SK-N-SH treated with all-trans-retinoic acid at 6 μM for 48 hours (cell line): ENCODE results near the gene ZNF768.

ENCODE experiments used
- ATAC-seq: fragments of 200-7000 bp; cut with Tn5 transposase; 3 replicates; pipeline ENCODE4 v1.9.1; 2020; ENCODE audit warnings: mild to moderate bottlenecking, moderate library complexity
- ARNTL ChIP-seq: fragments of 450-650 bp; formaldehyde crosslinking; IDR thresholded peaks from 2 replicates; pipeline ENCODE4 v1.5.0; 2020; ENCODE audit warnings: low read depth, mild to moderate bottlenecking, moderate library complexity, borderline replicate concordance
- CREB5 ChIP-seq: fragments of 250-450 bp; sonication (Bioruptor Pico); IDR thresholded peaks from 2 replicates; pipeline ENCODE4 v1.5.1; 2020; ENCODE audit warnings: low read depth, mild to moderate bottlenecking, moderate library complexity
- CSDC2 ChIP-seq: fragments of 250-450 bp; sonication (Bioruptor Pico); IDR thresholded peaks from 2 replicates; pipeline ENCODE4 v1.5.0; 2020; ENCODE audit warnings: mild to moderate bottlenecking, moderate library complexity
- CSRNP3 ChIP-seq: fragments of 250-450 bp; sonication (Bioruptor Pico); IDR thresholded peaks from 2 replicates; pipeline ENCODE4 v1.5.1; 2021; ENCODE audit warnings: mild to moderate bottlenecking, moderate library complexity
- ESRRG ChIP-seq: fragments of 250-450 bp; sonication (Bioruptor Pico); IDR thresholded peaks from 2 replicates; pipeline ENCODE4 v1.6.1; 2021; ENCODE audit warnings: mild to moderate bottlenecking
- GLIS3 ChIP-seq: fragments of 250-450 bp; sonication (Bioruptor Pico); IDR thresholded peaks from 2 replicates; pipeline ENCODE4 v1.5.0; 2020; ENCODE audit warnings: mild to moderate bottlenecking, moderate library complexity
- ISL1 ChIP-seq: fragments of 250-450 bp; sonication (Bioruptor Pico); IDR thresholded peaks from 2 replicates; pipeline ENCODE4 v2.1.2; 2022; ENCODE audit warnings: mild to moderate bottlenecking, moderate library complexity
- OSR1 ChIP-seq: fragments of 250-450 bp; sonication (Bioruptor Pico); IDR thresholded peaks from 2 replicates; pipeline ENCODE4 v1.8.0; 2022; ENCODE audit warnings: moderate library complexity, mild to moderate bottlenecking, inconsistent platforms
- POU6F1 ChIP-seq: fragments of 250-450 bp; sonication (Bioruptor Pico); IDR thresholded peaks from 2 replicates; pipeline ENCODE4 v1.8.0; 2021; ENCODE audit warnings: low read depth, mild to moderate bottlenecking, moderate library complexity, borderline replicate concordance
- PPARA ChIP-seq: fragments of 250-450 bp; sonication (Bioruptor Pico); IDR thresholded peaks from 2 replicates; pipeline ENCODE4 v1.5.0; 2020; ENCODE audit warnings: mild to moderate bottlenecking, borderline replicate concordance
- SNAI2 ChIP-seq: fragments of 250-450 bp; sonication (Bioruptor Pico); IDR thresholded peaks from 2 replicates; pipeline ENCODE4 v1.5.0; 2020; ENCODE audit warnings: mild to moderate bottlenecking, moderate library complexity
- TCF4 ChIP-seq: fragments of 250-450 bp; sonication (Bioruptor Pico); IDR thresholded peaks from 2 replicates; pipeline ENCODE4 v1.8.0; 2021; ENCODE audit warnings: mild to moderate bottlenecking, moderate library complexity, borderline replicate concordance
- TOX ChIP-seq: fragments of 250-450 bp; sonication (Bioruptor Pico); IDR thresholded peaks from 2 replicates; pipeline ENCODE4 v1.8.0; 2021; ENCODE audit warnings: mild to moderate bottlenecking, moderate library complexity, borderline replicate concordance
- TSHZ2 ChIP-seq: fragments of 250-450 bp; sonication (Bioruptor Pico); IDR thresholded peaks from 2 replicates; pipeline ENCODE4 v1.5.0; 2020; ENCODE audit warnings: mild to moderate bottlenecking, moderate library complexity
- ZC3H10 ChIP-seq: fragments of 250-450 bp; sonication (Bioruptor Pico); IDR thresholded peaks from 2 replicates; pipeline ENCODE4 v1.5.1; 2021; ENCODE audit warnings: mild to moderate bottlenecking, moderate library complexity
- ZFP3 ChIP-seq: fragments of 250-450 bp; sonication (Bioruptor Pico); IDR thresholded peaks from 2 replicates; pipeline ENCODE4 v1.5.0; 2020; ENCODE audit warnings: mild to moderate bottlenecking, moderate library complexity
- ZFP30 ChIP-seq: fragments of 450-650 bp; formaldehyde crosslinking; IDR thresholded peaks from 2 replicates; pipeline ENCODE4 v1.5.0; 2022; ENCODE audit warnings: mild to moderate bottlenecking, moderate library complexity
- ZNF565 ChIP-seq: fragments of 450-650 bp; formaldehyde crosslinking; conservative IDR thresholded peaks from 2 replicates; pipeline ENCODE4 v1.5.0; 2020; ENCODE audit warnings: low read depth, mild to moderate bottlenecking, moderate library complexity
- ZNF70 ChIP-seq: fragments of 450-650 bp; formaldehyde crosslinking; IDR thresholded peaks from 2 replicates; pipeline ENCODE4 v1.5.0; 2020; ENCODE audit warnings: mild to moderate bottlenecking, moderate library complexity

Gene ZNF768

GRCh38 chr16:30533748-30534367, 7.5 kb upstream of the ZNF768 start:
- ATAC-seq, result peak; percentile 13
- TF ChIP-seq CSDC2 (CRISPR knock-in tag) (no peak), ESRRG (no peak), TSHZ2 (no peak), ZNF70 (CRISPR knock-in tag) (no peak), POU6F1 (CRISPR knock-in tag) (no peak), ARNTL (CRISPR knock-in tag) (no peak), CSRNP3 (no peak)

GRCh38 chr16:30533146-30533522, 6.8 kb upstream of the ZNF768 start:
- TF ChIP-seq ZFP3 (no peak), ZFP30 (CRISPR knock-in tag) (no peak), ARNTL (CRISPR knock-in tag) (no peak), ZC3H10 (CRISPR knock-in tag) (no peak), SNAI2 (no peak), CSRNP3 (no peak), ZNF70 (CRISPR knock-in tag) (no peak), TSHZ2 (no peak), GLIS3 (CRISPR knock-in tag) (no peak), TOX (CRISPR knock-in tag) (no peak), PPARA (no peak), ZNF565 (CRISPR knock-in tag) (no peak), OSR1 (CRISPR knock-in tag) (no peak), ISL1 (CRISPR knock-in tag) (no peak)
- no peak for ATAC-seq

GRCh38 chr16:30532285-30533145, 6.1 kb upstream of the ZNF768 start:
- ATAC-seq, result no peak
- no peak for TF ChIP-seq OSR1 (CRISPR knock-in tag)
- TF ChIP-seq ARNTL (CRISPR knock-in tag), result no peak
- TF ChIP-seq ZC3H10 (CRISPR knock-in tag), result no peak
- TF ChIP-seq CREB5, result no peak
- no peak for TF ChIP-seq ZNF70 (CRISPR knock-in tag)
- TF ChIP-seq CSDC2 (CRISPR knock-in tag), result no peak
- no peak for TF ChIP-seq ZNF565 (CRISPR knock-in tag)
- TF ChIP-seq POU6F1 (CRISPR knock-in tag), result no peak
- TF ChIP-seq SNAI2, result no peak
- TF ChIP-seq TOX (CRISPR knock-in tag), result no peak
- TF ChIP-seq TCF4 (CRISPR knock-in tag), result no peak
- no peak for TF ChIP-seq ISL1 (CRISPR knock-in tag)
- no peak for TF ChIP-seq PPARA
